Measurements from ENCODE around the gene LPCAT1.
"Not testable (repeated sequence)": the region's sequence is repeated elsewhere in the genome, so short reads cannot be mapped to it uniquely, and the experiment has no call there.

LPCAT1 gene

DNA sequence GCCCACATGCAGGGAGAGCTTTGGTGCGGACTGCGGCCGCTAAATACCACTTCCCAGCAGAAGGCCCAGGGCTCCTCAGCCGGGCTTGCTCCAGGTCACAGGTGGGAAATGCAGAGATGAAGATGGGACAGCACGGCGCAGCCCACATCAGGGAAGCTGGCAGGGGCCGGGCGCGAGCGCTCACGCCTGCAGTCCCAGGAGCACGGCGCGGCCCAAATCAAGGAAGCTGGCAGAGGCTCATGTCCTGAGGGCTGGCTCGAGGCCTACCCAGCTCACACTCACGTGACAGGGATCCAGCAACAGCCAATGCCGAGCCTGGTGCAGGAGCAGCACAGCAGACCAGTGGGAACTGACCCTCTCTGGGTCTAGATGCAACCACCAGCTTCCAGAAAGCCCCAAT is 16.3 kb downstream of the LPCAT1 start:
- no peak for DNase-seq

DNA sequence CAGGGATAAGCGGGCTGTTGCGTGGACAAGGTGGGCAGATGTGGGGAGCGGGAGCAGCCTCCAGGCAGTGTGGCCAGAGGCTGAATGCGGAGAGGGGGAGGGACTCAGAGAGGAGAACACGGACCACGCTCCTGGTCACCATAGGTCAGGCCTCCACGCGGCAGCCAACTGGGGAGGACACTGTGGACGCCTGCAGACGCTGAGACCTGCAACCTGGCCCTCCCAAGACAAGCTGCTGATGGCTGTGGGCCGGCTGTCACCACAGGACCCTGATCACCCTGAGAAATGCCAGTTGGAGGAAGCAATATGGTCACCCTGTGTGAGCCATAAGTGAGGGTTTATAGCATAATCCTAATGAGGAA is 16.8 kb downstream of the LPCAT1 start:
- no peak for DNase-seq

DNA sequence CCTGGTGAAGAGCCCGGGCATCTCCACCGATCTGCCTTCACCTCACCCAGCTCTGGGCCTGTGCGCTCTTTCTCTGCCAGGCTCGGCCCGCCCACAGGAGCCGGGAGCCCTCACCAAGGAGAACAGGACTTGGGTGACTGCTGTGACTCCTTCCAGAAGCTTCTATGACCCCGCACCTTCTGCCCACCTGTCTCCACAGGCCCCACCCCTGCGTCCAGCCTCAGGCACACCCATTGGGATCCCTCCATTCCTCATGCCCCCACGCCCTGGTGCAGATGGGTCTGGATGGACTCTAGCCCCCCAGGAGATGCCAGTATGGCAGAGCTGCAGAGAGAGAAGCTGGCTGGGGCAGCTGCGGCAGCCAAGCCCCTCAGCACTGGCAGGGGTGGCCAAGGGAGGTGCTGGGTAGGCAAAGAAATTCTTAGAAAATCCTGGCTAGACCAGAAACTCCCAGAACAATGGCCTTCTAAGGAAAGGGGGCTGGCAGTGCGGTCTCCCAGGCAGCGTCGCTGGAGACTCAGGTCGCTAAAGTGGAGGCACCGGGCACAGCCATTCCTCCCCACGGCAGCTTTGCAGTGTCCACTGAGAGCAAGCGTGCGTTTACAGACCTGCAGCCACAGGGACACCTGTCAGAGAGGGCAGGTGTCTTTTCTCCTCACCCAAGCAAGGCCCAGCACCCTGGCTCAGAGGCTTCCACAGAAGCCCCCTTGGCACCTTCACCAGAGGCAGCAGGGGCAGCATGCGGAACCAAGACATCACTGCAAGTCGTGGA is 17.3 kb downstream of the LPCAT1 start:
- no peak for DNase-seq

DNA sequence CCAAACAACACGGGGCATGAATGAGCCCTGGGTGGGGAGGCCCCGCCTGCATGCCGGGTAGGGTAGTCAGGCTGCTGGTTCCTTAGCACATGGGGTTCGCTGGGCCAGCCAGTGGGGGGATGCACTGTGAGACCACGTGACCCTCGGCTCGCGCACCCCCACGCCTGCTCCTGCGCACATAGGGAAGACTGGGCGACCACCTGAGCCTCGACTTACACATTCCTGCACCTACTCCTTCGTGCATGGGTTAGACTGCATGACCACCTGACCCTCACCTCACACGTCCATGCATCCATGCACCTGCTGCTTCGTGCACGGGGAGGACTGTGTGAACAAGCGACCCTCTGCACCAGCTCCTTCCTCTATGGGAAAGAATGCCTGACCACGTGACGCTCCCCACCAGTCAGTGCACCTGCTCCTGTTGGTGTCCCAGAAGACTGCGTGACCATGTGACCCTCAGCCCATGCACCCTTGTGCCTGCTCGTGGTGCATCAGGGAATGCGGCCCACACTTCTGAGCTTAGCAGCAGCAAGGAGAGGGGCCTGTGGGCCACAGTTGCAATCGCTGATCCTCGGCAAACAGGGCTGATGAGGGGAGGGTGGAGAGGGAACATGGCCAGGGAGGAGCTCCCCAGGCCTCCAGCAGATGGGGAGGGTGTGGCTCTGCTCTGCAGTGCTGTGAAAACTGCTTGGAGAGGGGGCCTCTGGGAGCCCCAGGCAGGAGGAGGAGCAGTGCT is 18.1 kb downstream of the LPCAT1 start:
- DNase-seq: peak; percentile 88

DNA sequence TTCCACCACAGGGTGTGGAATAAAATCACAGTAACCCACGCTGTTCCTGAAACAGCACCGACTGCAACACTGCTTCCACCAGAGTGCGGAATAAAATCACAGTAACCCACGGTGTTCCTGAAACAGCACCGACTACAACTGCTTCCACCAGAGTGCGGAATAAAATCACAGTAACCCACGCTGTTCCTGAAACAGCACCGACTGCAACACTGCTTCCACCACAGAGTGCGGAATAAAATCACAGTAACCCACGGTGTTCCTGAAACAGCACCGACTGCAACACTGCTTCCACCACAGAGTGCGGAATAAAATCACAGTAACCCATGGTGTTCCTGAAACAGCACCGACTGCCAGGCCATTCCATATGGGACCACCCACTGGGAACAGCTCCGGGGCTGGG is 18.7 kb downstream of the LPCAT1 start:
- DNase-seq: not testable (repeated sequence)

DNA sequence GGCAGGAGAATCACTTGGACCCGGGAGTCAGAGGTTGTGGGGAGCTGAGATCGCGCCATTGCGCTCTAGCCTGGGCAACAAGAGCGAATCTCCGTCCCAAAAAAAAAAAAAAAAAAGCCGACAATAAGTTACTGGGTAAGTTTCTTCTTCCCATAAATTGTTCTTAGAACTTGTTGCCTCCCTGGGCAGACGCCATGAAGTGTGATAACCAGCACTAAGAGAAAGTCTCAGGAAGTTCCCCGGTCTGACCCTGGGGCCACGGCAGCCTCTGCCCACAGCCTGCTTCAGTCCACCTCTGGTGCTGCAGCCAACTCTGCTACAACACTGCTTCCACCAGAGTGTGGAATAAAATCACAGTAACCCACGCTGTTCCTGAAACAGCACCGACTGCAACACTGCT is 19.1 kb downstream of the LPCAT1 start:
- no peak for DNase-seq

DNA sequence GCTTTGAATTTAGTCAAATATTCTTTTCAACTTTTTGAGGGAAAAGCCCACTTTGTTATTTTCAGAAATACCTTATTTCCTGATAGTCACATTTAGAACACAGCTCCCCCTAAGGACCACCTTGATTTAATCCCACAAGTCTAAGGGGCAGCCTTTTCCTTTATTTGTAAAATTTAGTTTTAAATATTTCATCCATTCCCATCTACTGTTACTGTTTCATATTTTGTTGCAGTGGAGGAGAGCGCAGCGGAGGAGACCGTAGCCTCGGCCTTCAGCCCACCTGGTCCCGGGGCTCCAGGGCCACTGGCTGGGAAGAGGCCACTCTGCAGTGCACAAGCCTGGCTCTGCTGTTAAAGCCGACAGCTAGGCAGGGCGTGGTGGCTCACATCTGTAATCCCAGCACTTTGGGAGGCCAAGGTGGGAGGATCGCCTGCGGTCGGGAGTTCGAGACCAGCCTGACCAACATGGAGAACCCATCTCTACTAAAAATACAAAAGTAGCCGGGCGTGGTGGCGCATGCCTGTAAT is 19.6 kb downstream of the LPCAT1 start:
- DNase-seq: no peak

DNA sequence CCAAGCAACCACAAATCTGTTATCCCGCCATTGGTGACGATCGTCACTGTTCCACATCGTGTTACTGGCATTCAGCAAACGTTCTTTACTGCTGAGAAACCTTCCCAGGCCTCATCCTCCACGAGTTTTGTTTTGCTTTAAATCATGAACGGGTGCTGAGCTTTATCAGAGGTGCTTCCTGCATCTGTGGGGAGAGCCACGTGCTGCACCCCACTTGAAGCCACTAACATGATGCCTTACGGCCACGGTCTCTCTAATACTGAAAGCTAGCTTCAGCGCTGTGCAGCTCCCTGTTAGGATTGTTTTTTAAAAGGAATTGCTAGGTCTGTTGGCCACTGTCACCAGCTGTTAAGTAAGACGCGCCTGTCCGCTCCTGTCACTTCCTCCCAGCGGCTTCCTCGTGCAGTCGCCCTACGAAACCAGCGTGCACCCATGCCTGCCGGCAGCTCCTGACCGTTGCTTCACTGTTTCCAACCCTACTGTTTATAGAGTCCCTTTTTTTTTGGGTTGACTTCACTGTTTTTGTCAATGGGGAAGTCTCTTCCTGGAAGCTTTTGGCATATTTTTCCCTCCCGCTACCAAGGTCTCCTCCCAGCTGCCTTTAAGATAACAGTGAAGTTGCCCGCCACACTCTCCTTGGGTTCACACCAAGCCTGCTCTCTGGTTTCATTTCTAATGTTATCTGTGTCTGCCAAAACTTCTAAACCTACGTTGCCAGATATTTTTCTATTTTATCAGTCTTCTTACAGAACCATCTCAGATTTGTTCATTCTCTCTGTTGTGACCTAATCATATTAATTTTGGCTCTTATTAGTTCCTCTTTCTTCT is 20.3 kb downstream of the LPCAT1 start:
- DNase-seq: no peak

DNA sequence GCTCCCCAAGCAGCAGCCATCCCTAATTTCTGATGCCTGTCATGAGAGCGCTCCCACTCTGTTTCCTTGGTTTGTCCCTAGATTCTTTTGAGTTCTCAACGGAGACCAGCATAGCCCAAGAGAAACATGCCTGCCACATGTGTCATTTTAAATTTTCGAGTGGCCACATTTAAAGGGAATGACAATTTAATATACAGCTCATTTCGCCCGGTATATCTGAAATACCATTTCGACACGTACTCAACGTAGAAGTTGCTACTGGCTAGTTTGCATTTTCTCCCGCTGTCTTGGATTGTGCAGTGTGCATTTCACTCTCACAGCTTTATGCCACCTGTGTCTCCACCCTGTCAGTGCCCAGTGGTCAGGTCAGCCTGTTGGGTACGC is 21.0 kb downstream of the LPCAT1 start:
- DNase-seq: no peak

DNA sequence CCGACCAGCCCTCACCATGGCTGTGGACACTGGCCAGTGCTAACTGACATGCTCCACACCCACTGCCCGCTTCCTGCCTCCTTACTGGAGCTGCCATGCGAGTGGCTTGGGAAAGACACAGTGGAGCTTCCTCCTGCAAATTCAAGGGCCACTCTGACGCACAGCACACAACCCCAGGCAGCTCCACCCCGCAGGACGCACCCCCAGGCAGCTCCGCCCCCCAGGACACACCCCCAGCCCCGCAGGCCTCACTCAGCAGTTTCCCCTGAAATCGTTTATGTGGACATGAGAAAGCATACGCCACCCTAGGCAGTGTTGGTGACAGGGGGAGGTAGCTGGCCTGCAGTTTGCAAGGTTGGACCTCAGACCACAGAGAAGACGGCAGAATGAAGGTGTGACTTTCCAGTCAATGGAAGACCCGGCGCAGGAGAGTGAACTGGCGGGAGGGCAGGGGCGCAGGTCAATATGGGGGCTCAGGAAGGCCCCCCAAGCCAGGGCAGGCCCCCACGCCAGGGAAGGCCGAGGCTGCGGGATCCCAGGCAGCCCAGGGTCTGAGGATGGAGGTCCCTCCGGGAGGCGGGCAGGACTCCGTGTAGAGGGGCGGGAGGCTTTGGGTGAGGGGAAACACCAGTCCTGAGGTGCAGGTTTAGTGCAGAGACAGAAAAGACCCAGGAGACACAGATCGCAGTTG is 21.6 kb downstream of the LPCAT1 start:
- no peak for DNase-seq

DNA sequence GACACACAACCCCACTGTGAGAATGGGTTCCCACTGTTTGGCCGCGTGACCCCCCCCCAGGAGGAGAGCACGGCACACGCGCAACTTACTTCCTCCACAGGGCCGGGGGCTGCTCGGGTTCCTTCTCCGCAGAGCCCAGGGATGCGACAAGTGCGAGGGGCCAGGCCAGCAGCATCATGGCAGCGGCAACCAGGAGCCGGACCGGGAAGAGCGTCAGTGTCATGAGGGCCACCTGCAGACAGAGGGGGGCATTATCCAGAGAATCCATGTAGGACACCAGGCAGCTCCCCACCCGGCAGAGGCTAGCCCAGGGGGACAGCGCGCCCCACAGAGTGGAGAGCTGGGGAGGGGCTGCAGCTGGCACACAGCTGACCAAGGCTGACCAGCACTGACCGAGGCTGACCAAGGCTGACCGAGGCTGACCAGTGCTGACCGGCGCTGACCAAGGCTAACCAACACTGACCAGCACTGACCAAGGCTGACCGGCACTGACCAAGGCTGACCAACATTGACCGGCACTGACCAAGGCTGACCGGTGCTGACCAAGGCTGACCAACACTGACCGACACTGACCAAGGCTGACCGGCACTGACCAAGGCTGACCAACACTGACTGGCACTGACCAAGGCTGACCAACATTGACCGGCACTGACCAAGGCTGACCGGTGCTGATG is 22.3 kb downstream of the LPCAT1 start:
- DNase-seq: no peak

DNA sequence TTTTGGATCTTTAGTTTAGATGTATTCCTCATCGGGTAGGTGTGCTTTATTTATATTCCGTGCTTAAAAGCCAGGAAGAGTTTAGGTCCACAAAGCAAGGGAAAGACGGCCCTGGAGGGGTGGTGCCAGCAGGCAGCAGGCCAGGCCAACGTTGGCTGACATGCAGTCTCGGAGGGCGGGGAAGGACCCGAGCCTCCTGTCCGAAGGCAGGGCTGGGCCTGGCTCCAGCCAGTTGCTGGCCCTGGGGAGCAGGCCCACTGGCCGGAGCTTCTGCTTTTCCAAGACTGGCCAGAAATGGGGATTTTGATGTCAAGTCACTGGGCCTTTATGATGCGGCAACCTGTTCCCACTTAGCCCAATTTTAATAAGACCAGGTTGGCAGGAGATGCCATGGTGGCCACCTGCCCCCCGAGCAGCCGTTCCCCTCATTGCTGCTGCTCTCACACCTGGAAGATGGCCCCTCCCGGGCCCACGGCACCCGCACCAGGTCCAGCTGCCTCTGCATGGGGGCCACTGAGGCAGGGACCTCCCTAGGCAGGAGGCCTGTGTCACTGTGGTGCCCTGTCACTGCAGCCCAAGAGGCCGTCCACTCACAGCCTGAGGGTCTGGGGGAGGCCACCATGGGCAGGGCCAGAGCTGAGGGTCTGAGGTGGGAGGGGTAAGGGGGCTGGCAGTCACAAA is 23.2 kb downstream of the LPCAT1 start:
- DNase-seq: no peak

DNA sequence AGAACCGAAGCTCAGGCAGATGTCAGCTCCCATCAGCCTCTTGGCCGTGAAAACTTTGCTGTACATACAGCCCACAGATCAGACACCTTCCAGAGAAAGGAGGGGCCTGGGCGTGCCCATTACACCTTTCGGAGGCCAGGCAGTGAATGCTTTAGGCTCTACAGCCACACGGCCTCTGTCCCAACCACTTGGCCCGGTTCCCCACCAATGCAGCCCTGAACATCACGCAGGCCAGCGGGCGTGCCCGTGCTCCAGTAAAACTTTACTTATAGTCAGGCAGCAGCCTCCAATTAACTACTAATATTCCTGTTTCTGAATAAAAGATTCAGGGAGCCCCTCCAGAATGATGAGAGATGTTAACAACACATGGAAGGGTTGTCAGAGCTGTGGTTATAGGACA is 23.9 kb downstream of the LPCAT1 start:
- no peak for DNase-seq

DNA sequence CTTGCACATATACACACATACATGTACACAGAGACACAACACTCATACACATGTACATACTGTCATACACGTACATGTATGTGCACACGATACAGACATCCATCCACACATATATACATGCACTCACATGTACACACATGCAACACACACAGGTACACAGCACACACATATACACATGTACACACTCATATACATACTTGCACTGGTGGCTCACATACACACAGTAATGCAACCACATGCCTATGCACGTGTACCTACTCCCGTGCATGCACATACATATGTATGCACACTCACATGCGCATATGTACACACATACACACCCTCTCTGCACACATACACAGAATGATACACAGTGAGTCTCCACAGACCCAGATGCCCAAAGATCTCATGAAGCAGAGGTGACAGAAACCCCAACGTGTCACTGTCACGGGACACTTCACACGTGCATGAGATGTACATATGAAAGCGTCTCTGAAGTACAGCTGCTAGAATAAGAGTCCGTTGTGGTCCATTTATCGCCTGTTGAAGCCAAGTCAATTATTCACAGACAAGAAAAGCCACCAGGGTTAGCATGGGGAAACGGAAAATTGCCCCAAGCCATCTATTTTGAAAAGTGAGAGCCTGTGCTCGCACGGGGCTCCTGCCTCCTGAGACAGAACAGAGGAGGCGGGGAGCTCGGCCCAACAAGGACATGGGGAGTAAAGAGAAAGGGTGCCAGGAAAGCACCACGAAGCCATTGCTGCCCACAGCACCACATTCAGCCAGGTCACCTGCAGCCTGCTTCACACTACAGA is 24.9 kb downstream of the LPCAT1 start:
- DNase-seq: no peak

DNA sequence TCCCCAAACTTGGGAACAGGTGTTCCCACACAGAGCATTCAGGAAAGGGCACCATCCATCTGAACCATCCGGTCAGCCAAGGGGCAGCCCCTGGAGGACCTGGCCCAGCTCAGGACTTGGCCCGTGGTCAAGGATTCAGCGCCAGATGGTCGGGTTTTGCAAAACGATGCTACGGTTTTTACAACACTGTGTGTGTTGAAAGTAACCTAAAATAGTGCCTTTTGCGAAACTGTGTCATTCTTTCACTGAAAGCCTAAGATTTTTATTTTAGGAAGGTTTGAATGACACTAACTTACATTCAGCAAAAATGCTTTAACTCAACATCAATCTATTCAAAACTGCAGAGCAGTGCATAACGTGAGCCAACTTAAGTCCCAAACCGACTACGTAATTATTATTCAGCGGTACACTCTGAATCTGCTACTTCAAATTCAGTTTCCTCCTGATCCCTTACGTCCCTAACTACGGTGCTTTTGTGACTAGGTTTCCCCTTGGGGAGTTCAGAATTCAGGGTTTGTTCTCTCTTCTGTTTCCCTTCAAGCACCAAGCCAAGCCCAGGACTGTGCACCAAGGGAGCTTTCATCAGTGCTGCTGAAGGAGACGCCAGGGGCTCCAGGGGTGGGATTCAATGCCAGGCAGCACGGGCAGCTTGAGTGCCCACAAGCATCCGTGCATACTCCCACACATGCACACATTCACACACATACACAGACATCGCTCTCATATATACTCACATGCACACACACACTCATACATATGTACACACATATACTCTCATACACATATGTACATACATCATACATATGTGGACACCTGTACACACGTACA is 25.8 kb downstream of the LPCAT1 start:
- no peak for DNase-seq

DNA sequence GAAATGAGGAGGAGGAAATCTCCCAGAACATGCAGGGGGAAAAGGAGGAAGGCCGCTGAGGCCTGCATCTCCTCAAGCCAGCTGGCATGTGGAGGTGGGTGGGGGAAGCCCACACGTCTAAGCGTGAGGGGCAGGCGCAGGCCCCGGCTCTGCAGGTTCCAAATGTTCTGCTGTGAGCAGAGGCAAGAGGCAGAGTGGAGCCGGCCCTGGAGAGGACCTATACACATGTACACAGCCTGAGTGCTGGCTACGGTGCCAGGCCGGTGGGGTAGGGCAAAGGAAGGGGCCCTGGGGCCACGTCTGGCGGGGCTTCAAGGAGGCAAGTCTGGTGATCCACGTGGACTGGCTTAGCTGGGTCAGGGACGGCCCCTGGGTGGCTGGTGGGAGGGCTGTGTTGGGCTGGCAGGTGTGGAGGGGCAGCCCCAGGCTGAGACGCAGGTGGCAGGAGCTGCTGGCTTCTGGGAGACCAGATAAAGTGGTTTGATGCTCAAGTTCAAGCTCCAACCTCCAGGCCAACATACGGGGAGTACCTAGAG is 26.4 kb downstream of the LPCAT1 start:
- DNase-seq: no peak

DNA sequence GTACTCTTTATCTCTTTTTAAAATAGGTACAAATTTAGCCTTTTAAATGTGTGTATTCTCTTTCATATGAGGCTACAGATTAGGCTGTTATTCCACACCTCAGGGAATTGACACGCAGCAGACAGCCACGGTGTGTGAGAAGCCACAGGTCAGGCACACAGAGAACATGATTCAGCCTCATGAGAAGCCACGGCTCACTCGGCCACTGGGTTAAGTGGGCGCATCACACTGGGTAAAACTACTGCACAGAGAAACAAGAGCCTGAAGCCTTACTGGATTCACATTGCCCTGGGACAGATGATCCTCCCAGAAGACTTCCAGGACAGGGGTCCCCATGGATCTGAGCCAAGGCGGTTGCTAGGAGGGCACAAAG is 28.2 kb downstream of the LPCAT1 start:
- DNase-seq: peak; percentile 23

DNA sequence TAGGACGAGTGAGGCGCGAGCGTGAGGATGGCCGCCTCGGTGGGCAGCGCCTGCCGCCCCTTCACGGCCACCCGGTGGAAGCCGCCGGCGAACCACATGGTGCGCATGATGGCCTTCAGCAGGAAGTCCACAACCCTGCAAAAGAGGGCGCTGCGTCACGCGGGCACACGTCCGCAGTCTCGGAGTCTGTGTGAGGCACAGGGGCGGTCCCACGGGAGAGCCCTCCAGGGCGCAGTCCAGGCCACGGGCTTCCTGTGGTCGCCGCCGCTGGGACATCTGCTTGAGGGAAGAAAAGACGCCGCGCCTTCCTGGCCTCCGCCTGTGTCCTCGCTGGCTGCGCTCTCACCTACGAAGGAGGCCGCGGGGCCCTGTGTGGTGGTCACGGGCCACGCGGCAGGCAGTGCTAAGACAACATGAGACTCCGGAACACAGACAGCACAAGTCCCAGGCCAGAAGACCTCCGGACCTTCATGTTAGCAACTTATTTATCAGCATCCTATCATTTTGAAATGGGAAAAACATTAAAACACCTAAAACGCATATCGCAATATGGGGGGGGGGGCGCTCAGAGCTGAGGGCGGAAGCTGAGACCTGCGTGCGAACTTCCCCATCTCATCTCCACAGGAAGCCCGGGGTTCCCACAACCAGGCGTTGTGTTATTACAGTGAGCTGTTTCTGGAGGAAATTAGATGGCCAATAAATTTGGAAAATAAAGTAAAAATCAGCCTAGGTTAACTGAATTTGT is 28.8 kb downstream of the LPCAT1 start:
- no peak for DNase-seq

DNA sequence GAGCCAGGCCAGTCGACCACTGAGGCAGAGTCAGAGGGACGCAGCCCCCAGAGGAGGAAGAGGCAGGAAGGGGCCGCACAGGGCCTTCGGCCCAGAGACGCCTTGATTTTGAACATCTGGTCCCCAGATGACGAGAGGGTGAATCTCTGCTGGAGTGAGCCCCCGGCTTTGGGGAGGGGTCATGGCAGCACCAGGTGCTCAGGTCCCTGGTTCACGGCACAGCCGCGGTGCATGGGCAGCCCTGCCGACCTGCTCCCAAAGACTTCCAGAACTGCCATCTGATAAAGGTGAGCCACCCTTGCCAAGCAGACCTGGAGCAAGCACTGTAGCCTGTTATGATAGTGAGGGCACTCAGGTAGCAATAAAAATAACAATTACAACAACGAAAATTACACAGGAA is 29.8 kb downstream of the LPCAT1 start:
- DNase-seq: no peak

Data from NCI-H2171 treated with DMSO at 0.1 percent for 48 hours (cell line).